Measurements from ENCODE around the gene EPC1.
"Not testable (repeated sequence)": the region's sequence is repeated elsewhere in the genome, so short reads cannot be mapped to it uniquely, and the experiment has no call there.

Gene EPC1, protein sequence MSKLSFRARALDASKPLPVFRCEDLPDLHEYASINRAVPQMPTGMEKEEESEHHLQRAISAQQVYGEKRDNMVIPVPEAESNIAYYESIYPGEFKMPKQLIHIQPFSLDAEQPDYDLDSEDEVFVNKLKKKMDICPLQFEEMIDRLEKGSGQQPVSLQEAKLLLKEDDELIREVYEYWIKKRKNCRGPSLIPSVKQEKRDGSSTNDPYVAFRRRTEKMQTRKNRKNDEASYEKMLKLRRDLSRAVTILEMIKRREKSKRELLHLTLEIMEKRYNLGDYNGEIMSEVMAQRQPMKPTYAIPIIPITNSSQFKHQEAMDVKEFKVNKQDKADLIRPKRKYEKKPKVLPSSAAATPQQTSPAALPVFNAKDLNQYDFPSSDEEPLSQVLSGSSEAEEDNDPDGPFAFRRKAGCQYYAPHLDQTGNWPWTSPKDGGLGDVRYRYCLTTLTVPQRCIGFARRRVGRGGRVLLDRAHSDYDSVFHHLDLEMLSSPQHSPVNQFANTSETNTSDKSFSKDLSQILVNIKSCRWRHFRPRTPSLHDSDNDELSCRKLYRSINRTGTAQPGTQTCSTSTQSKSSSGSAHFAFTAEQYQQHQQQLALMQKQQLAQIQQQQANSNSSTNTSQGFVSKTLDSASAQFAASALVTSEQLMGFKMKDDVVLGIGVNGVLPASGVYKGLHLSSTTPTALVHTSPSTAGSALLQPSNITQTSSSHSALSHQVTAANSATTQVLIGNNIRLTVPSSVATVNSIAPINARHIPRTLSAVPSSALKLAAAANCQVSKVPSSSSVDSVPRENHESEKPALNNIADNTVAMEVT

GRCh38 chr10:32346551-32347362, at the start of gene EPC1:
Gene EPC1, minus strand, starts transcription at chr10:32347158. Its CDS starts 243 bp downstream, at chr10:32346915.
- DNase-seq = peak; percentile 79

DNA sequence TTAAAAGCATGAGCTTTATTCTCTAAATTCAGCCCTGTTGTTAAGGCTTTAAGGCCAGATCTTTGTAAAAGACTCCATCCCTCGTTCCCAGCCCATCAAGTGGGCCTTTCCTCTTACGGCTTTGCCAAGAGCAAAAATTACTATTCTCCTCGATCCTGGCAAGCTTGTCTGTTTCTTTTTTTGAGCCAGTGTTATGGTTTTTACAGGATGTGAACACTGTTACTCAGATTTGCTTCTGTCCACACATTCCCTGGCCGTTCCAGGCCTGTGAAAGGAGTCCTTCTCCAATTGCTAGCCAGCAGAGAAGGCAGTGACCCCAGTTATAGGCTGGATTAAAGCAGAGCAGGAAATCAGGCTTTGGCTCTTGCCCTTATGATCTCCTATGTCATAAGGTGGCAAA, 47.0 kb upstream of the EPC1 start:
- no peak for DNase-seq

- not testable (repeated sequence) for DNase-seq
These were observed 45.3 kb upstream of the EPC1 start for GRCh38 chr10:32392284-32392683.

- no peak for DNase-seq
These were observed 43.2 kb upstream of the EPC1 start for GRCh38 chr10:32390193-32390592.

DNA sequence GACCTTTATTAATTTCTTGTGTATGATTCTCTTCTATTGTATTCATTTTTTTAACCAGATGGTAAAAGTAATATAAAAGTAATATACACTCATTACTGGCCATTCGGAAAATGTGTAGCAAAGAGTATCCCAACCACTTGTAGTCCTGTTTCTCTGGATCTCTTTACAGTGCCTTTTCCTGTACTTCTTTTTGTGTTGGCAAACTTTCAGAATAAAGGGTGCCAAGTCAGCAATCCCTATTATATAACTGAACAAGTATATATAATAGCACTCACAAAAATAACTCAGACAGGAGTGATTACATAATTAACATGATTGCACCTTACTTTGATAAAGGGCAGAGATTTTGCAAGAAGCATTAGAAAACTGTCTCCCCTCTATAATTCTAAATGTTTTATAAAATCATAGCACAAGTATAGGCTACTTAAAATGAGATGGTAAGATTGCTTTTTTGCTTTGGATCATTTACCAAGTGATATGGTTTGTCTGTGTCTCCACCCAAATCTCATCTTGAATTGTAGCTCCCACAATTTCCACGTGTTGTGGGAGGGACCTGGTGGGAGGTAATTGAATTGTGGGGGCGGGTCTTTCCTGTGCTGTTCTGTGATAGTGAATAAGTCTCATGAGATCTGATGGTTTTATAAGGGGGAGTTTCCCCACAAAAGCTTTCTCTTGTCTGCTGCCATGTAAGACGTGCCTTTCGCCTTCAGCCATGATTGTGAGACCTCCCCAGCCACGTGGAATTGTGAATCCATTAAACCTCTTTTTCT, 41.5 kb upstream of the EPC1 start:
- DNase-seq = no peak

- DNase-seq = no peak
These were observed 39.8 kb upstream of the EPC1 start for GRCh38 chr10:32386623-32387260.

DNA sequence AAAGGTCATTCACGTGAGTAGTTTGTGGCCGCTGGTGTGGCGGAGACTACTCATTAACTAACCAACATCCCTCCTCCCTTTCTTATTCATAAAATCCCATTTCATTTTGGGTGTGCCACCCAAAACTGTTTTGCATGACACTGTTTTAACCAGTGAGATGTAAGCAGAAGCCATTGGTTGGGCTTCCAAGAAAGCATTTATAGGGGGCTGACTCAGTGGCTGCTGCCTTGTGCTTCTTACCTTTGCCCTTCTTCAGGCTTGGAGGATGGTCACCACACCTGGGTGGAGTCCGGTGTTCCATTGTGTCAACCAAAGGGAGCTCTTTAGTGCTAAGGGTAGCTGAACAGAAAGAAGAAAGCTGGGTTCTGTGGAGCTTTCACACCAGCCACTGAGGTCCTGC, 37.2 kb upstream of the EPC1 start:
- no peak for DNase-seq

GRCh38 chr10:32381165-32381564, 34.2 kb upstream of the EPC1 start:
- no peak for DNase-seq

GRCh38 chr10:32379950-32380551, 33.1 kb upstream of the EPC1 start:
- no peak for DNase-seq

- no peak for DNase-seq
These were observed 32.5 kb upstream of the EPC1 start for GRCh38 chr10:32379318-32379949.

- DNase-seq = peak; percentile 80
These were observed 31.7 kb upstream of the EPC1 start for GRCh38 chr10:32378363-32379317.

- DNase-seq = peak; percentile 40
These were observed 30.7 kb upstream of the EPC1 start for GRCh38 chr10:32377458-32378259.

DNA sequence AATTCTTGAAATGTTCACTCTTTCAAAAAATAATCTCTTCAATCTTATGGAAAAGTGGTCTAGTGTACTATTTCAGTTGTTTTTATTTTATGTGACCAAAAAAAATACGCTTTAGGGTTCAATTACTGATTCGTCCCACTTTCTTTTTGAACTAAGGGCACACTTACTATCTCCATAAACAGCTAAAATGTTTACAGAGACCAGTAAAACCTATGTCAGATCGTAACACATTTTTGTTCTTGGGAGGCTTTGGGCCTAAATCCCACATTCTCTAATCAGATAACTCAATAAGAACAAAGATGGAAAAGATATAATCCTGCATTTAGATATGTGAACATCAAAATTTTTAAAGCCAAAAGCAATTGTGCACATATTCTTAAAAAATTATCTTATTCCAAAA, 29.8 kb upstream of the EPC1 start:
- DNase-seq = no peak

DNA sequence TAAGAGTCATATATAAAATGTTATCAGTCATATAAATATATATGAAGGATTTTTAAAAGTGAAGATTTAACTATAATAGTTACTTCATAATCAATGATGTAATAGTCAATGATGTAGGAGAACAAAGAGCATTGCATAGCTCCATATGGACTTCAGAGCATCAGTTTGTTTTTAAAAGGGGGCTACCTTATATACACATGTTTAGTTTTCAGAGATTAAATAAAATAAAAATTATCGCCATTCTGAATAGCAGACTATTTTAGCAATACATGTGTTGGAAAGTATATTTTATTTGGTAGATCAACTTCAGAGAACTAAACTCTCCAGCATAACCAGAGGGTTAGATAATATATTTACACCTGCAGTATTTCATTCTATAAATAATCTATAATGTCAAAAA, 29.1 kb upstream of the EPC1 start:
- DNase-seq = peak; percentile 5

GRCh38 chr10:32375631-32376030, 28.7 kb upstream of the EPC1 start:
- no peak for DNase-seq

- no peak for DNase-seq
These were observed 27.6 kb upstream of the EPC1 start for GRCh38 chr10:32374605-32375004.

- no peak for DNase-seq
These were observed 26.5 kb upstream of the EPC1 start for GRCh38 chr10:32373496-32373895.

GRCh38 chr10:32373031-32373430, 26.1 kb upstream of the EPC1 start:
- DNase-seq = no peak

Data from NCI-H446 treated with DMSO at 0.1 percent for 48 hours (cell line).